Spinal cord (tissue), 10 donors: Measurements from ENCODE around the gene LRRN1. TPM values are rescaled to one million over a fixed set of nuclear protein-coding genes. Genes with fewer than 3 reads are reported as not detected.
"Not testable (repeated sequence)": the region's sequence is repeated elsewhere in the genome, so short reads cannot be mapped to it uniquely, and the experiment has no call there.

Source experiments
- DNase-seq, 6 donors: peaks; one replicate each; pipeline versions ENCODE4 v3.0.0 to v3.0.0-alpha.2; 2013 to 2015; ENCODE audit warnings: low spot score in 6 of 6, low read depth in 4 of 6
- H3K27ac ChIP-seq: one replicate; pipeline ENCODE4 v1.5.1; 2013; ENCODE audit warnings: low read depth, low read length, control low read depth
- H3K27me3 ChIP-seq: one replicate; pipeline ENCODE4 v1.6.1; 2013; ENCODE audit warnings: low read length; ENCODE audit not compliant: control insufficient read depth, insufficient read depth
- H3K36me3 ChIP-seq: one replicate; pipeline ENCODE4 v1.6.1; 2013; ENCODE audit warnings: low read length; ENCODE audit not compliant: control insufficient read depth, insufficient read depth
- H3K4me1 ChIP-seq: one replicate; pipeline ENCODE4 v1.6.1; 2013; ENCODE audit warnings: low read length; ENCODE audit not compliant: control insufficient read depth, insufficient read depth
- H3K4me3 ChIP-seq: one replicate; pipeline ENCODE4 v1.5.1; 2013; ENCODE audit warnings: low read depth, low read length, control low read depth
- H3K9me3 ChIP-seq: one replicate; pipeline ENCODE4 v1.6.1; 2013; ENCODE audit warnings: low read length; ENCODE audit not compliant: control insufficient read depth, insufficient read depth
- WGBS: methylation state at CpG from one replicate; pipeline ENCODE4 v1.1.5; 2013; ENCODE audit warnings: missing lambda C conversion rate; ENCODE audit not compliant: insufficient coverage; 5-methylcytosine and 5-hydroxymethylcytosine counted together
- polyA plus RNA-seq, 2 donors: library from polyadenylated mRNA; unstranded; fragments of 120-200 nt; gene quantifications; one replicate each; pipeline ENCODE4 v1.2.1, GENCODE V29; 2013; ENCODE audit not compliant: insufficient read length in 2 of 2
- total RNA-seq, 2 donors: library from RNA; depleted of rRNA in 1 of 2; stranded (reverse); fragments of 120-200 nt in 1 of 2; fragments of >200 nt in 1 of 2; gene quantifications; one replicate each; pipeline versions ENCODE4 v1.2.3 to v1.2.4, GENCODE V29; 2013 to 2014
- donor health status: healthy.

The LRRN1 gene
- total and polyA plus RNA-seq, 4 donors: 49.1 to 188 (median 92.6) TPM

- peak in 1 of 6 donors; percentile 62 for DNase-seq
- 35% methylated on average over 2 of the region's 4 CpGs for WGBS
- no peaks in the 10 kb centered on the region for H3K9me3 ChIP-seq
Observed at GRCh38 chr3:3826521-3826920, 27.3 kb downstream of the LRRN1 start.

GRCh38 chr3:3827111-3827510 is 27.9 kb downstream of the LRRN1 start:
- WGBS: no CpG with 5 or more reads among the region's 1 CpG
- H3K4me1 ChIP-seq: peaks cover 12% of the 10 kb centered on the region
- H3K36me3 ChIP-seq: peaks cover 3% of the 10 kb centered on the region
- no peak overlapping the region for H3K27ac ChIP-seq
- no peak for DNase-seq
- H3K4me3 ChIP-seq: no peak overlapping the region
- no peaks in the 10 kb centered on the region for H3K9me3 ChIP-seq
- H3K27me3 ChIP-seq: no peaks in the 10 kb centered on the region

More at GRCh38 chr3:3826521-3826920, 27.3 kb downstream of the LRRN1 start:
- Histone ChIP-seq H3K4me3 (no peak overlapping the region), H3K27ac (no peak overlapping the region), H3K4me1 (peaks cover 12% of the 10 kb centered on the region), H3K27me3 (no peaks in the 10 kb centered on the region), H3K36me3 (peaks cover 3% of the 10 kb centered on the region)

- H3K4me1 ChIP-seq: peaks cover 12% of the 10 kb centered on the region
- 93% methylated on average over 2 of the region's 3 CpGs for WGBS
- not testable (repeated sequence) for H3K4me3 ChIP-seq, H3K27ac ChIP-seq, H3K9me3 ChIP-seq, H3K27me3 ChIP-seq, H3K36me3 ChIP-seq, DNase-seq
Observed at GRCh38 chr3:3828417-3828816, 29.2 kb downstream of the LRRN1 start.

- Histone ChIP-seq H3K27ac (no peak overlapping the region), H3K27me3 (no peaks in the 10 kb centered on the region), H3K4me3 (no peak overlapping the region), H3K9me3 (peaks cover 7% of the 10 kb centered on the region), H3K36me3 (peaks cover 5% of the 10 kb centered on the region), H3K4me1 (no peaks in the 10 kb centered on the region)
- DNase-seq: no peak
- 100% methylated on average over 2 of the region's 3 CpGs for WGBS
Observed at GRCh38 chr3:3836845-3837244, 37.6 kb downstream of the LRRN1 start.

GRCh38 chr3:3842356-3842755 is 43.1 kb downstream of the LRRN1 start:
- DNase-seq: no peak
- no CpG with 5 or more reads among the region's 2 CpGs for WGBS
- no peak overlapping the region for H3K4me3 ChIP-seq
- H3K27ac ChIP-seq: no peak overlapping the region
- H3K36me3 ChIP-seq: peaks cover 10% of the 10 kb centered on the region
- no peaks in the 10 kb centered on the region for H3K27me3 ChIP-seq
- no peaks in the 10 kb centered on the region for H3K4me1 ChIP-seq
- H3K9me3 ChIP-seq: peaks cover 5% of the 10 kb centered on the region

GRCh38 chr3:3847994-3848922 is 49.0 kb downstream of the LRRN1 start:
- WGBS: 57% methylated on average over 5 of the region's 8 CpGs
- H3K9me3 ChIP-seq: no peaks in the 10 kb centered on the region
- no peak overlapping the region for H3K4me3 ChIP-seq
- H3K4me1 ChIP-seq: peaks cover 3% of the 10 kb centered on the region
- H3K36me3 ChIP-seq: peaks cover 10% of the 10 kb centered on the region
- no peak for DNase-seq
- no peak overlapping the region for H3K27ac ChIP-seq
- no peaks in the 10 kb centered on the region for H3K27me3 ChIP-seq

- peak in 1 of 6 donors; percentile 78 for DNase-seq
- 49% methylated on average over 3 of the region's 8 CpGs for WGBS
Observed at GRCh38 chr3:3848923-3849275, 49.7 kb downstream of the LRRN1 start.

GRCh38 chr3:3851621-3852323 is 52.5 kb downstream of the LRRN1 start:
- DNase-seq: no peak
- peaks cover 3% of the 10 kb centered on the region for H3K4me1 ChIP-seq
- no peaks in the 10 kb centered on the region for H3K36me3 ChIP-seq
- no peaks in the 10 kb centered on the region for H3K9me3 ChIP-seq
- H3K27me3 ChIP-seq: no peaks in the 10 kb centered on the region
- no peak overlapping the region for H3K4me3 ChIP-seq
- 100% methylated on average over 2 of the region's 4 CpGs for WGBS
- no peak overlapping the region for H3K27ac ChIP-seq

More at GRCh38 chr3:3848923-3849275, 49.7 kb downstream of the LRRN1 start:
- H3K4me1 ChIP-seq: peaks cover 3% of the 10 kb centered on the region
- H3K27ac ChIP-seq: no peak overlapping the region
- no peaks in the 10 kb centered on the region for H3K9me3 ChIP-seq
- H3K36me3 ChIP-seq: peaks cover 10% of the 10 kb centered on the region
- no peaks in the 10 kb centered on the region for H3K27me3 ChIP-seq
- H3K4me3 ChIP-seq: no peak overlapping the region

- no peaks in the 10 kb centered on the region for H3K36me3 ChIP-seq
- WGBS: no CpG with 5 or more reads among the region's 1 CpG
- no peak overlapping the region for H3K27ac ChIP-seq
- no peaks in the 10 kb centered on the region for H3K9me3 ChIP-seq
- H3K4me1 ChIP-seq: peaks cover 2% of the 10 kb centered on the region
- DNase-seq: peak in 1 of 6 donors; percentile 74
- no peak overlapping the region for H3K4me3 ChIP-seq
- H3K27me3 ChIP-seq: no peaks in the 10 kb centered on the region
Observed at GRCh38 chr3:3853544-3853943, 54.3 kb downstream of the LRRN1 start.
